ENCODE data around the gene ABCC2.

DNA sequence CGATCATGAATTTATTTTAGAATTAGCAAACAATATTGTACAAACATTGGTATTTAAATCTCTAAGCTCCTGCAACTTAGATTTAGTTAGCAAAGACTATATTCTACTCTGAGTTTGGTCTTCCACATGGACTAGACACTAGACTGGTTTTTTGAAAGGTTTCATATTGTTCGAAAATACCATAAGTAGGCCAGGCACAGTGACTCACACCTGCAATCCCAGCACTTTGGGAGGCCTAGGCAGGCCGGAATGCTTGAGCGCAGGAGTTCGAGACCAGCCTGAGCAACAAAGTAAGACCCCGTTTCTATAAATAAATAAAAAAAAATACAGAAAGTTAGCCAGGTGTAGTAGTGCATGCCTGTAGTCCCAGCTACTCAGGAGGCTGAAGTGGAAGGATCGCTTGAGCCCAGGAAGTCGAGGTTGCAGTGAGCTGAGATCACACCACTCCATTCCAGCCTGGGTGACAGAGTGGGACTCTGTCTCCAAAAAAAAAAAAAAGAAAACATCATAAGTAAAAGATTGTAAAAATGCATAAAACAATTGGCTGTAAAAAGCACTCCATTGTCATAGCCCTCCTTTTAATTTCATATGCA, 73.1 kb downstream of the ABCC2 start:
- TF ChIP-seq, protein P1, sequence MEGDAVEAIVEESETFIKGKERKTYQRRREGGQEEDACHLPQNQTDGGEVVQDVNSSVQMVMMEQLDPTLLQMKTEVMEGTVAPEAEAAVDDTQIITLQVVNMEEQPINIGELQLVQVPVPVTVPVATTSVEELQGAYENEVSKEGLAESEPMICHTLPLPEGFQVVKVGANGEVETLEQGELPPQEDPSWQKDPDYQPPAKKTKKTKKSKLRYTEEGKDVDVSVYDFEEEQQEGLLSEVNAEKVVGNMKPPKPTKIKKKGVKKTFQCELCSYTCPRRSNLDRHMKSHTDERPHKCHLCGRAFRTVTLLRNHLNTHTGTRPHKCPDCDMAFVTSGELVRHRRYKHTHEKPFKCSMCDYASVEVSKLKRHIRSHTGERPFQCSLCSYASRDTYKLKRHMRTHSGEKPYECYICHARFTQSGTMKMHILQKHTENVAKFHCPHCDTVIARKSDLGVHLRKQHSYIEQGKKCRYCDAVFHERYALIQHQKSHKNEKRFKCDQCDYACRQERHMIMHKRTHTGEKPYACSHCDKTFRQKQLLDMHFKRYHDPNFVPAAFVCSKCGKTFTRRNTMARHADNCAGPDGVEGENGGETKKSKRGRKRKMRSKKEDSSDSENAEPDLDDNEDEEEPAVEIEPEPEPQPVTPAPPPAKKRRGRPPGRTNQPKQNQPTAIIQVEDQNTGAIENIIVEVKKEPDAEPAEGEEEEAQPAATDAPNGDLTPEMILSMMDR (IDR thresholded peaks at IDR 0.05), result no peak
- TF ChIP-seq POLR2A (IDR thresholded peaks at IDR 0.05), result no peak
